OCI-LY1 (cell line): ENCODE data around the gene ZDHHC11B.
A peak's percentile ranks its signal among the peaks of the same experiment; 100 is the strongest.
"Not testable (repeated sequence)": the region's sequence is repeated elsewhere in the genome, so short reads cannot be mapped to it uniquely, and the experiment has no call there.

ENCODE experiments used
- H2AFZ ChIP-seq: fragments of 200-600 bp; sonication (generic), shearing (Covaris generic); 2 replicates; pipeline ENCODE4 v1.6.0; 2014; ENCODE audit warnings: antibody characterized with exemption, mild to moderate bottlenecking, low read length
- H3F3A ChIP-seq: fragments of 200-600 bp; sonication (generic), shearing (Covaris generic); 2 replicates; pipeline ENCODE4 v1.6.0; 2014; ENCODE audit warnings: mild to moderate bottlenecking, antibody characterized with exemption, low read length, moderate library complexity; ENCODE audit not compliant: insufficient read depth
- H3K27ac ChIP-seq: fragments of 200-600 bp; sonication (generic); 2 replicates; pipeline ENCODE4 v1.5.1; 2014; ENCODE audit warnings: low read length, mixed run types, mild to moderate bottlenecking, low read depth; ENCODE audit not compliant: poor library complexity, severe bottlenecking
- H3K27me3 ChIP-seq: fragments of 200-600 bp; sonication (generic); 2 replicates; pipeline ENCODE4 v1.6.0; 2014; ENCODE audit warnings: antibody characterized with exemption, mild to moderate bottlenecking, low read length, moderate library complexity; ENCODE audit not compliant: insufficient read depth
- H3K36me3 ChIP-seq: fragments of 200-600 bp; sonication (generic); 2 replicates; pipeline ENCODE4 v1.6.1; 2014; ENCODE audit warnings: mild to moderate bottlenecking, antibody characterized with exemption, low read length, moderate library complexity, mixed read lengths; ENCODE audit not compliant: insufficient read depth
- H3K4me1 ChIP-seq: fragments of 200-600 bp; sonication (generic); 2 replicates; pipeline ENCODE4 v1.5.1; 2014; ENCODE audit warnings: mild to moderate bottlenecking, low read length, moderate library complexity; ENCODE audit not compliant: insufficient read depth, severe bottlenecking
- H3K4me2 ChIP-seq: fragments of 200-600 bp; sonication (generic), shearing (Covaris generic); 2 replicates; pipeline ENCODE4 v1.6.1; 2014; ENCODE audit warnings: low read length
- H3K4me3 ChIP-seq: fragments of 200-600 bp; sonication (generic); 2 replicates; pipeline ENCODE4 v1.5.1; 2014; ENCODE audit warnings: low read length, low read depth, mild to moderate bottlenecking, mixed read lengths; ENCODE audit not compliant: poor library complexity, severe bottlenecking
- H3K79me2 ChIP-seq: fragments of 200-600 bp; shearing (Covaris generic); 2 replicates; pipeline ENCODE4 v1.6.1; 2016; ENCODE audit warnings: mixed run types, low read length, mixed read lengths; ENCODE audit not compliant: insufficient read depth
- H3K9ac ChIP-seq: fragments of 200-600 bp; sonication (generic), shearing (Covaris generic); 2 replicates; pipeline ENCODE4 v1.6.1; 2014; ENCODE audit warnings: mild to moderate bottlenecking, low read length, mixed read lengths
- H3K9me2 ChIP-seq: fragments of 200-600 bp; sonication (generic), shearing (Covaris generic); 2 replicates; pipeline ENCODE4 v1.6.1; 2014; ENCODE audit warnings: low read depth, mild to moderate bottlenecking, low read length, mixed read lengths
- H3K9me3 ChIP-seq: fragments of 200-600 bp; shearing (Covaris generic); 2 replicates; pipeline ENCODE4 v1.6.1; 2014; ENCODE audit warnings: low read length, mixed read lengths
- H4K20me1 ChIP-seq: fragments of 200-600 bp; sonication (generic), shearing (Covaris generic); 2 replicates; pipeline ENCODE4 v1.6.0; 2016; ENCODE audit warnings: mild to moderate bottlenecking, low read length; ENCODE audit not compliant: insufficient read depth
- EZH2 ChIP-seq: fragments of 200-600 bp; sonication (generic), shearing (Covaris generic); IDR thresholded peaks from 2 replicates; pipeline ENCODE4 v1.8.0; 2017; ENCODE audit warnings: borderline replicate concordance, mixed run types, mild to moderate bottlenecking, antibody characterized with exemption, low read length, moderate library complexity, mixed read lengths
- TF ChIP-seq, protein P1 (sequence below): fragments of 200-600 bp; sonication (generic), shearing (Covaris generic); IDR thresholded peaks from 2 replicates; pipeline ENCODE4 v1.5.1; 2017; ENCODE audit warnings: mild to moderate bottlenecking, antibody characterized with exemption, low read length, moderate library complexity, mixed read lengths

Gene ZDHHC11B, protein sequence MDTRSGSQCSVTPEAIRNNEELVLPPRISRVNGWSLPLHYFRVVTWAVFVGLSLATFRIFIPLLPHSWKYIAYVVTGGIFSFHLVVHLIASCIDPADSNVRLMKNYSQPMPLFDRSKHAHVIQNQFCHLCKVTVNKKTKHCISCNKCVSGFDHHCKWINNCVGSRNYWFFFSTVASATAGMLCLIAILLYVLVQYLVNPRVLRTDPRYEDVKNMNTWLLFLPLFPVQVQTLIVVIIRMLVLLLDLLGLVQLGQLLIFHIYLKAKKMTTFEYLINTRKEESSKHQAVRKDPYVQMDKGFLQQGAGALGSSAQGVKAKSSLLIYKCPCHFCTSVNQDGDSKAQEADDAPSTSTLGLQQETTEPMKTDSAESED

GRCh38 chr5:784428-785177 lies at the start of gene ZDHHC11B:
ZDHHC11B (minus strand) TSS chr5:784729; CDS start chr5:766919, 17,810 bp downstream.
- H2AFZ ChIP-seq, H3K27me3 ChIP-seq, H4K20me1 ChIP-seq, H3K4me1 ChIP-seq, H3K9me3 ChIP-seq, H3K9me2 ChIP-seq, H3K36me3 ChIP-seq, H3F3A ChIP-seq, H3K79me2 ChIP-seq, H3K27ac ChIP-seq: not testable (repeated sequence)
- Histone ChIP-seq H3K9ac (peak within 1 kb of the TSS; percentile 37; the same call in 1 of the 2 replicates), H3K4me3 (peak within 1 kb of the TSS; percentile 62), H3K4me2 (peak within 1 kb of the TSS; percentile 72)

- not testable (repeated sequence) for H3K4me3 ChIP-seq, H3K36me3 ChIP-seq, H3K9ac ChIP-seq, H3F3A ChIP-seq, H3K27me3 ChIP-seq, H4K20me1 ChIP-seq, H3K4me1 ChIP-seq, H3K9me3 ChIP-seq, H2AFZ ChIP-seq, H3K4me2 ChIP-seq, H3K79me2 ChIP-seq, H3K9me2 ChIP-seq, H3K27ac ChIP-seq
Measured at GRCh38 chr5:834013-834412, 49.5 kb upstream of the ZDHHC11B start.

DNA sequence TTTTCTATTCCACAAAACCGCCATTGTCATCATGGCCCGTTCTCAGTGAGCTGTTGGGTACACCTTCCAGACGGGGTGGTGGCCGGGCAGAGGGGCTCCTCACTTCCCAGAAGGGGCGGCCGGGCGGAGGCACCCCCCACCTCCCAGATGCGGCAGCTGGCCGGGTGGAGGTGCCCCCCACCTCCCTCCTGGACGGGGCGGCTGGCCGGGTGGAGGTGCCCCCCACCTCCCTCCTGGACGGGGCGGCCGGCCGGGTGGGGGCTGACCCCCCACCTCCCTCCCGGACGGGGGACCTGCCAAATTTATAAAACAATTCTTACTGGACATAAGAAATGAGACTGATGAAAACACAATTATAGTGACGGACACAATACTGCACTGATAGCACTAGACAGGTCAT lies 43.7 kb upstream of the ZDHHC11B start:
- not testable (repeated sequence) for H3F3A ChIP-seq, H3K4me1 ChIP-seq, H3K4me3 ChIP-seq, H3K27ac ChIP-seq, H3K9ac ChIP-seq, H3K9me3 ChIP-seq, H3K27me3 ChIP-seq, H2AFZ ChIP-seq, H4K20me1 ChIP-seq, H3K4me2 ChIP-seq, H3K9me2 ChIP-seq, H3K79me2 ChIP-seq, H3K36me3 ChIP-seq

DNA sequence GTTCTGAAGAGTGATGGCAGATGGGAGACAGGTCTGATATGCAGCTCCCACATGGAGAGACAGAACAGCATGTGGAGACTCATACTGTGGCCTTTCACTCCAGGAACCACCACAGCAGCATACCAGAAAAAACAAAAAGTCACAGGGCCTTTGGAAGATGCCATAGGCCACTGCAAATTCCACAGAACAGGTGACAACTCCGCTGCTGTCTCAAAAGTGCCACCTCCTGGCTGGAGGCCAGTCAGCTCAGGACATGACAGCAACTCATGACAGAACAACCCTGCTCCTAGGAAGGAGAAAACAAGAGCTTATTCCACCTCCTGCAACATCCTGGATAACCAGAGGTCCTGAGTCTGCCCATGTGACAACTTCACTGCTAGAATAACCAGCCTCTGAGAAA lies 41.0 kb upstream of the ZDHHC11B start:
- not testable (repeated sequence) for H3K79me2 ChIP-seq, H3K4me2 ChIP-seq, H3K9me2 ChIP-seq, H3K9me3 ChIP-seq, H4K20me1 ChIP-seq, H3K27ac ChIP-seq, H3K4me1 ChIP-seq, H3K27me3 ChIP-seq, H3F3A ChIP-seq, H2AFZ ChIP-seq, H3K9ac ChIP-seq, H3K4me3 ChIP-seq, H3K36me3 ChIP-seq

DNA sequence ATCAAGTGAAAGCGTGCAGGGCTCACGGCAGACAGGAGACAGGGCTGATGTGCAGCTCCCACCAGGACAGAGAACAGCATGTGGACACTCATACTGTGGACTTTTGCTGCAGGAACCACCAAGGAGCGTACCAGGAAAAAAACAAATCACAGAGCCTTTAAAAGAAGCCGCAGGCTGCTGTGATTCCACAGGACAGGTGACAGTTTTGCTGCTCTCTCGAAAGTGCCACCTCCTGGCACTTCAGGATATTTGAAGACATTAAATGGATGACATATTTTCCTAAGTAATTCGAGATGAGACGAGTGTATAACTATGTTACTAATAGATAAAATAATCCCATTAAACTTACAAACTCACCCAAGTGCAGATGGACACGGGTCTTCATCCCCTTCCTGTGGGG lies 37.0 kb upstream of the ZDHHC11B start:
- no peaks in the 10 kb centered on the region for H3K36me3 ChIP-seq
- H3K4me1 ChIP-seq = no peaks in the 10 kb centered on the region
- no peak overlapping the region for H2AFZ ChIP-seq
- no peaks in the 10 kb centered on the region for H3K27me3 ChIP-seq
- H4K20me1 ChIP-seq = no peaks in the 10 kb centered on the region
- H3K9ac ChIP-seq = no peak overlapping the region
- H3K9me2 ChIP-seq = no peaks in the 10 kb centered on the region
- no peak overlapping the region for H3K27ac ChIP-seq
- no peak for TF ChIP-seq EZH2
- TF ChIP-seq, protein P1, sequence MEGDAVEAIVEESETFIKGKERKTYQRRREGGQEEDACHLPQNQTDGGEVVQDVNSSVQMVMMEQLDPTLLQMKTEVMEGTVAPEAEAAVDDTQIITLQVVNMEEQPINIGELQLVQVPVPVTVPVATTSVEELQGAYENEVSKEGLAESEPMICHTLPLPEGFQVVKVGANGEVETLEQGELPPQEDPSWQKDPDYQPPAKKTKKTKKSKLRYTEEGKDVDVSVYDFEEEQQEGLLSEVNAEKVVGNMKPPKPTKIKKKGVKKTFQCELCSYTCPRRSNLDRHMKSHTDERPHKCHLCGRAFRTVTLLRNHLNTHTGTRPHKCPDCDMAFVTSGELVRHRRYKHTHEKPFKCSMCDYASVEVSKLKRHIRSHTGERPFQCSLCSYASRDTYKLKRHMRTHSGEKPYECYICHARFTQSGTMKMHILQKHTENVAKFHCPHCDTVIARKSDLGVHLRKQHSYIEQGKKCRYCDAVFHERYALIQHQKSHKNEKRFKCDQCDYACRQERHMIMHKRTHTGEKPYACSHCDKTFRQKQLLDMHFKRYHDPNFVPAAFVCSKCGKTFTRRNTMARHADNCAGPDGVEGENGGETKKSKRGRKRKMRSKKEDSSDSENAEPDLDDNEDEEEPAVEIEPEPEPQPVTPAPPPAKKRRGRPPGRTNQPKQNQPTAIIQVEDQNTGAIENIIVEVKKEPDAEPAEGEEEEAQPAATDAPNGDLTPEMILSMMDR = no peak
- H3K79me2 ChIP-seq = no peaks in the 10 kb centered on the region
- no peak overlapping the region for H3K4me3 ChIP-seq
- no peaks in the 10 kb centered on the region for H3K9me3 ChIP-seq
- no peaks in the 10 kb centered on the region for H3F3A ChIP-seq
- H3K4me2 ChIP-seq = no peak overlapping the region
